SU-DHL-6 (cell line): ENCODE data around the gene IL1RN.

Source experiments
- CTCF ChIP-seq: fragments of 200-600 bp; sonication (generic); IDR thresholded peaks from one replicate; pipeline ENCODE4 v1.5.1; 2017; ENCODE audit warnings: antibody characterized with exemption, mild to moderate bottlenecking, low read length, moderate library complexity; ENCODE audit not compliant: insufficient read depth, poor library complexity, severe bottlenecking
- EZH2phosphoT487 ChIP-seq: fragments of 200-600 bp; sonication (generic), shearing (Covaris generic); conservative IDR thresholded peaks from 2 replicates; pipeline ENCODE4 v1.6.1; 2018; ENCODE audit warnings: mild to moderate bottlenecking, antibody characterized with exemption, low read length, moderate library complexity, mixed read lengths

GRCh38 chr2:113098532-113098931 lies 28.9 kb upstream of the IL1RN start:
- TF ChIP-seq CTCF (no peak), EZH2phosphoT487 (no peak)
